ENCODE measurements around the gene FSTL1. TPM values are rescaled to one million over a fixed set of nuclear protein-coding genes. Genes with fewer than 3 reads are reported as not detected.

The FSTL1 gene
- total and polyA plus RNA-seq, 2 of the 8 experiments (the other 6 are each of a cell fraction or from before 2014, with no cell fraction given): 158 to 516 TPM

DNA sequence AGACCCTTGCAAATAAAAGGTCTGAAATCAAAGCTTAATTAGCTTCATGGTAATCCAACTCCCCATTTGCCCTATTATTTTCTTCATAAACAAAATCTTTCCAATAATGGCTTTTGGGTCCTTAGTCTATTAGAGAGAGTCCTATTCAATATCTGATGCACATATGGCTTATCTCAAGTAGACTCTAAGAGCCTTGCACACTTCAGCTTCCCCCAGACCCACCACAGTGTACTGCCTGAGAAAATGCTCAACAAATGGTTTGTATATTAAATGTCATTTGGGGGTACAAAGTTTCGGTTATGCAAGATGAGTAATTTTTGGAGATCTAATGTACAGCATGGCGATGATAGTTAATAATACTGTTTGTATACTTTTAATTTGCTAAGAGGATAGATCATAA is 28.9 kb downstream of the FSTL1 start:
- Histone ChIP-seq H4K8ac (ENCODE audit: extremely low read depth, insufficient read depth, low read length) (no peak overlapping the region), H2BK12ac (ENCODE audit: low read depth, low read length) (no peak overlapping the region), H2BK5ac (ENCODE audit: low read depth, low read length) (no peak overlapping the region), H3K4ac (replicated peaks; ENCODE audit: insufficient read length, low read depth, low read length) (no peak overlapping the region), H3K9ac (replicated peaks in 1 of 4; ENCODE audit: extremely low read depth in 1 of 4, low read depth in 3 of 4, low read length in 3 of 4) (no peak overlapping the region), H3K23me2 (ENCODE audit: low read depth, low read length) (no peaks in the 10 kb centered on the region), H3K27me3 (replicated peaks in 1 of 4; ENCODE audit: control insufficient read depth in 3 of 4, extremely low read depth in 1 of 4, insufficient read depth in 3 of 4, low read length in 3 of 4) (no peaks in the 10 kb centered on the region), H3K4me2 (ENCODE audit: insufficient read depth in 1 of 2, low read depth in 2 of 2, low read length in 2 of 2) (no peak overlapping the region), H3K9me3 (ENCODE audit: insufficient read depth in 2 of 2, low read depth in 1 of 2, low read length in 1 of 2) (no peaks in the 10 kb centered on the region), H3K4me1 (replicated peaks in 1 of 4; ENCODE audit: control insufficient read depth in 3 of 4, insufficient read depth in 4 of 4, low read length in 3 of 4) (peaks cover 0 to 9% (median 8%) of the 10 kb centered on the region in 4 experiments; a peak in 6 of 7 replicates), H2BK20ac (ENCODE audit: low read length) (no peak overlapping the region), H3K56ac (replicated peaks; ENCODE audit: insufficient read length, low read depth, low read length) (no peak overlapping the region), H4K5ac (ENCODE audit: insufficient read length, low read depth, low read length) (no peak overlapping the region), H3K27ac (ENCODE audit: low read depth, low read length) (no peak overlapping the region), H3K14ac (ENCODE audit: insufficient read length) (no peak overlapping the region), H2AFZ (ENCODE audit: low read length) (no peak overlapping the region), H3K18ac (ENCODE audit: extremely low read depth, low read length) (no peak overlapping the region), H3K79me1 (ENCODE audit: low read depth, low read length) (no peaks in the 10 kb centered on the region; the same call in 1 of the 2 replicates), H2BK15ac (ENCODE audit: low read length) (no peak overlapping the region), H3K4me3 (ENCODE audit: extremely low read depth in 1 of 4, insufficient read depth in 2 of 4, low read depth in 3 of 4, low read length in 4 of 4) (no peak overlapping the region), H3K79me2 (ENCODE audit: control insufficient read depth in 1 of 2, insufficient read depth in 2 of 2, low read length in 2 of 2) (peaks cover 0 to 13% of the 10 kb centered on the region in 2 experiments; a peak in 2 of 4 replicates), H2BK120ac (replicated peaks; ENCODE audit: low read depth, low read length) (no peak overlapping the region), H4K20me1 (replicated peaks in 1 of 2; ENCODE audit: control insufficient read depth in 1 of 2, insufficient read depth in 2 of 2, low read length in 2 of 2) (peaks cover 2 to 7% of the 10 kb centered on the region in 2 experiments), H2AK5ac (ENCODE audit: low read depth, low read length) (no peak overlapping the region), H4K91ac (replicated peaks; ENCODE audit: insufficient read length, low read length) (no peak overlapping the region), H3K23ac (ENCODE audit: insufficient read length) (no peak overlapping the region), H3K36me3 (ENCODE audit: control insufficient read depth in 2 of 4, insufficient read depth in 4 of 4, low read length in 3 of 4) (peaks cover 2 to 8% (median 4%) of the 10 kb centered on the region in 4 experiments; a peak in 6 of 8 replicates)
- no peak for TF ChIP-seq RAD21 (IDR thresholded peaks at IDR 0.05 in 1 of 2, conservative IDR thresholded peaks at IDR 0.05 in 1 of 2; ENCODE audit: low read depth in 2 of 2, low read length in 2 of 2)
- TF ChIP-seq BRCA1 (IDR thresholded peaks at IDR 0.05; ENCODE audit: low read depth, low read length): no peak
- no peak for TF ChIP-seq JUN (IDR thresholded peaks at IDR 0.05; ENCODE audit: low read depth, low read length)
- TF ChIP-seq GABPA (IDR thresholded peaks at IDR 0.05; ENCODE audit: borderline replicate concordance, insufficient read depth, low read length): no peak
- TF ChIP-seq TAF7 (optimal IDR thresholded peaks at IDR 0.05; ENCODE audit: borderline replicate concordance, low read depth, low read length): no peak
- TF ChIP-seq, protein P1, sequence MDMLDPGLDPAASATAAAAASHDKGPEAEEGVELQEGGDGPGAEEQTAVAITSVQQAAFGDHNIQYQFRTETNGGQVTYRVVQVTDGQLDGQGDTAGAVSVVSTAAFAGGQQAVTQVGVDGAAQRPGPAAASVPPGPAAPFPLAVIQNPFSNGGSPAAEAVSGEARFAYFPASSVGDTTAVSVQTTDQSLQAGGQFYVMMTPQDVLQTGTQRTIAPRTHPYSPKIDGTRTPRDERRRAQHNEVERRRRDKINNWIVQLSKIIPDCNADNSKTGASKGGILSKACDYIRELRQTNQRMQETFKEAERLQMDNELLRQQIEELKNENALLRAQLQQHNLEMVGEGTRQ (IDR thresholded peaks at IDR 0.05; ENCODE audit: low read length): no peak
- no peak for TF ChIP-seq SIRT6 (IDR thresholded peaks at IDR 0.05; ENCODE audit: low read length)
- no peak for TF ChIP-seq BACH1 (IDR thresholded peaks at IDR 0.05; ENCODE audit: low read length)
- no peak for TF ChIP-seq EZH2 (IDR thresholded peaks at IDR 0.05; ENCODE audit: low read depth, low read length, severe bottlenecking)
- TF ChIP-seq POU5F1 (IDR thresholded peaks at IDR 0.05; ENCODE audit: low read depth, low read length): no peak
- TF ChIP-seq CREB1 (IDR thresholded peaks at IDR 0.05): no peak
- TF ChIP-seq SUZ12 (IDR thresholded peaks at IDR 0.05; ENCODE audit: low read length): no peak
- TF ChIP-seq SP1 (IDR thresholded peaks at IDR 0.05; ENCODE audit: low read depth, low read length): no peak
- CTCF ChIA-PET (ENCODE audit: partially characterized antibody): interaction anchor here (0.6 to 23.6 kb wide), 11 partner anchors 9 to 1717 kb away, joined by 3 to 294 read pairs (median 5); partner anchors contain the start of gene FSTL1
- 92% methylated on average over 2 of the region's 2 CpGs; no CpG with 5 or more reads in 1 of the 2 experiments for WGBS, 2 experiments (ENCODE audit: extremely low coverage in 1 of 2, insufficient coverage in 1 of 2, insufficient read length in 1 of 2, insufficient replicate concordance in 2 of 2, low coverage in 1 of 2, low lambda C conversion rate in 2 of 2, missing lambda C conversion rate in 1 of 2)
- POLR2A ChIA-PET (ENCODE audit: partially characterized antibody): interaction anchor here (1.5 to 21.2 kb wide), 3 partner anchors 19 to 137 kb away, joined by 3 to 299 read pairs (median 5); partner anchors contain the start of gene FSTL1
- FAIRE-seq: no peak
- DNase-seq (ENCODE audit: low read depth in 1 of 2, low spot score in 2 of 2): no peak
